Lower leg skin (tissue), 4 donors: ENCODE results near the gene NRTN. TPM values are rescaled to one million over a fixed set of nuclear protein-coding genes. Genes with fewer than 3 reads are reported as not detected.

Experiments
- DNase-seq, 2 donors: peaks; one replicate each; pipeline ENCODE4 v3.0.0-alpha.2; 2019; ENCODE audit warnings: low spot score in 2 of 2
- H3K4me3 ChIP-seq: fragments of 200-600 bp; sonication (generic); 2 replicates; pipeline ENCODE4 v1.5.1; 2017; ENCODE audit warnings: mild to moderate bottlenecking, low read depth; ENCODE audit not compliant: poor library complexity, severe bottlenecking
- CTCF ChIP-seq, 3 donors: fragments of 450-650 bp; IDR thresholded peaks; one replicate each; pipeline ENCODE4 v1.5.1; 2016; ENCODE audit warnings: antibody characterized with exemption in 3 of 3, mild to moderate bottlenecking in 3 of 3, moderate library complexity in 2 of 3
- POLR2A ChIP-seq, 2 donors: fragments of 450-650 bp; IDR thresholded peaks; one replicate each; pipeline ENCODE4 v1.6.1; 2016 to 2017; ENCODE audit warnings: antibody characterized with exemption in 2 of 2, mild to moderate bottlenecking in 1 of 2, moderate library complexity in 1 of 2
- WGBS, 2 donors: methylation state at CpG; one replicate each; pipeline ENCODE4 v1.1.5; 2018; 5-methylcytosine and 5-hydroxymethylcytosine counted together
- intact Hi-C: fragments of 100-400 bp; cut with DNase I; formaldehyde crosslinking; loops from one replicate; pipeline ENCODE4 v1.15.0; 2023; ENCODE audit warnings: low total_unique reads
- total RNA-seq, 4 donors: library from RNA; depleted of rRNA; stranded (reverse); fragments of >200 nt; gene quantifications; one replicate each; pipeline ENCODE4 v1.1.0, GENCODE V29; 2016

NRTN gene
- total RNA-seq, 4 donors from 2014 or later: 6.5 to 7.9 (median 7.2) TPM

GRCh38 chr19:5814852-5815246 is 10.0 kb downstream of the NRTN start:
- intact Hi-C loops: no loop called here
- no peak for TF ChIP-seq POLR2A (IDR thresholded peaks at IDR 0.05)
- TF ChIP-seq CTCF (IDR thresholded peaks at IDR 0.05): no peak
- H3K4me3 ChIP-seq: no peak overlapping the region
- DNase-seq: no peak
- WGBS, 2 donors: 39 to 53% methylated on average over 11 of the region's 11 CpGs

GRCh38 chr19:5817218-5817617 is 12.4 kb downstream of the NRTN start:
- DNase-seq: no peak
- intact Hi-C loops: no loop called here
- no peak overlapping the region for H3K4me3 ChIP-seq
- 88 to 89% methylated on average over 2 of the region's 2 CpGs for WGBS, 2 donors
- no peak for TF ChIP-seq POLR2A (IDR thresholded peaks at IDR 0.05)
- no peak for TF ChIP-seq CTCF (IDR thresholded peaks at IDR 0.05)

- intact Hi-C loops: no loop called here
- no peak for TF ChIP-seq POLR2A (IDR thresholded peaks at IDR 0.05)
- TF ChIP-seq CTCF (IDR thresholded peaks at IDR 0.05): no peak
- no peak overlapping the region for H3K4me3 ChIP-seq
- 49 to 76% methylated on average over 10 of the region's 10 CpGs for WGBS, 2 donors
- no peak for DNase-seq
These were observed 13.7 kb downstream of the NRTN start for GRCh38 chr19:5818594-5818993.

- intact Hi-C loops: no loop called here
- no peak overlapping the region for H3K4me3 ChIP-seq
- TF ChIP-seq POLR2A (IDR thresholded peaks at IDR 0.05): no peak
- TF ChIP-seq CTCF (IDR thresholded peaks at IDR 0.05): no peak
- DNase-seq: no peak
- WGBS, 2 donors: 60 to 61% methylated on average over 6 of the region's 6 CpGs
These were observed 15.9 kb downstream of the NRTN start for GRCh38 chr19:5820785-5821184.

GRCh38 chr19:5821521-5822180 is 16.8 kb downstream of the NRTN start:
- WGBS, 2 donors: 64 to 67% methylated on average over 8 of the region's 8 CpGs
- H3K4me3 ChIP-seq: no peak overlapping the region
- no peak for TF ChIP-seq POLR2A (IDR thresholded peaks at IDR 0.05)
- TF ChIP-seq CTCF (IDR thresholded peaks at IDR 0.05): no peak
- no peak for DNase-seq
- intact Hi-C loops: no loop called here
